ENCODE results near the gene USH2A.
"Not testable (repeated sequence)": the region's sequence is repeated elsewhere in the genome, so short reads cannot be mapped to it uniquely, and the experiment has no call there.

Gene USH2A

DNA sequence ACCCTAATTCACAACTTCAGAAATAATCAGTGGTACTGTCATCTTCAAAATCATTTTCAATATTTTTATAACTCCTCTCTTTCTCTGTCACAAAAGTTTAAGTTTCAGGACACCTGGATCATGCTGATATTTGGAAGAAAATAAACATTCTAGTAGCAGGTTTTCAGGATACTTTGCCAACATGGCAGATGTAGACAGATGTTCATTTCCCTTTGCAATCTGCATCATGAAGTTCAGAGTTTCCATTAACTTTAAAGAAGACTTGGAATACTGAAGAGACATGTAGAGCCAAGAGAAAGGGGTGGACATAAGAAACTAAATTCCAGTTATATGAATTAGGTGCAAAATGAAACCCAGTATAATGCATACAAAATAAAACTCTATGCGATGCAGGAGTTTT lies 218.1 kb downstream of the USH2A start:
- no peak for DNase-seq (ENCODE audit: low read depth, low spot score)

DNA sequence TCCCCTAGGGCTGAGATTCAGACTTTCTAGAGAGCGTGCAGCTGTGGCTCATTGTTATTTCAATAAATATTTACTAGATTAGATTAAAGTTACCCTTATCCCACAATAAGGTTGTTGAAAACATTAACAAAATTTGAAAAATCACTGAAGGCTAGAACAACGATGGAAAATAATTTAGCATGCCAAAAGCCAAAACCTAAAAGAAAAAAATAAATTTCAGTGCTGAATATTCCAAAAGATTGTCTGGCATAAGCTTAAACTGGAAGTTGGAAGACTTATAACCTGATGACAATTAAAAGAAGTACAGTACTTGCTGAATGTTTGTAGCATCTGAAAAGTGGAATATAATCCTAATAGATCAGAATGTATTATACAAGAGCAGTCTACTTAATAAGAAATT lies 221.3 kb downstream of the USH2A start:
- DNase-seq (ENCODE audit: low read depth, low spot score): no peak

DNA sequence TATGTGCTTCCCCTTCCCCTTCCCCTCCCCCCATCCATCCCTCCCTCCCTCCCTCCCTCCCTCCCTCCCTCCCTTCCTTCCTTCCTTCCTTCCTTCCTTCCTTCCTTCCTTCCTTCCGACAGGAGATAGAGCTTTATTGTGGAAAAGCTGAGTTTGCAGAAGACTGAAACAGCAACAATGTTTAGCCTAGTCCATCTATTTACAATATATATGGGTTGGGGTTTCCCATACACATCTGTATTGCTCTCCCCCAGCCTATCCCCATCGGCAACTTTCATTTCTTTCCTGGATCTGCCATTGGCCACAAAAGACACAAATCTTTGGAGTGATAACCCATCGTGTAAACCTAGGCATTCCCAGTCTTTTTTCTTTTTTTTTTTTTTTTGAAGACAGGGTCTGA lies 222.3 kb downstream of the USH2A start:
- DNase-seq (ENCODE audit: low read depth, low spot score): no peak

DNA sequence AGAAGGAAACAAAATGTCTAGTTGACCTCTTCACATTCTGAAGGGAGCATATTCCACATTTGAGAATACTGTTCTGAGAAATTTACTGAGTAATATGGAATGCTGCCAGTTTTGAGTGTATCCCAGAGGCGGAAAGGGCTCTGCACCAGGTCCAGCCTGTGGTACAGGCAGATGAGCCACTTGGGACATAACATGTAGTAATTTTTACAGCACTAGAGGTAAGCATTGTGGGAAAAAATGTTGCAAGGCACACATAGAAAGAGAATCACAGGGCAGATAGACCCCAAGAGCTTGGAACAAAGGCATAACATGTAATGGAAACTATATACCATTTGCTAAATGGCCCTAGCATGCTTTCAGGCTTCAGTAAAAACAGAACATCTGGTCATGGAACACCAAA lies 228.5 kb downstream of the USH2A start:
- no peak for DNase-seq (ENCODE audit: low read depth, low spot score)

DNA sequence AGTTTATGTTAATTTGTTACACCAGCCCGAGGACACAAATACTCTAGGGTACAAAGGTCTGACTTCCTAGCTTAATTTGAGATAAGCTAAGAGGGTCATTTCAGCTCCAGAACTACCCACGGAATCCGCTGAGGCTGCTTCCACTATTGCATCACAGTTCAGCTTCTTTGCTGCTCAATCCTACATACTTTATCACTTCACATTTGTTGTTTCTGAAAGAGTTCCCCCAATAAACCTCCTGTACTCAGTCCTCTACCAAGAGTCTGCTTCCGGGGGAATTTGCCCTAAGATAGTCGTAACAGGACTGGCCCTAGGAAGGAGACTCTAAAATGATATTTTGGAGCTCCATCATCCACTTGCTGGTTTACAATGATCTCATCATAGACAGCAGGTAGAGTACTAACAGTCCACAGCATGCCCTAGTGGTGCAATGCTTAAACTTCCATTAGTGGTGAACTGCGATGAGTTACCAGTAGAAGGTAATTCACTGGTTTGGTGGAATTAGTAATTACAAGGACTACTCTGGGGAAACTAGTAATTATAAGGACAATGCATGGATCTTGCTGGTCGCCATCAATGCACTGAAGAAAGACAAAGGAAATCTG lies 229.3 kb downstream of the USH2A start:
- DNase-seq (ENCODE audit: low read depth, low spot score): no peak

DNA sequence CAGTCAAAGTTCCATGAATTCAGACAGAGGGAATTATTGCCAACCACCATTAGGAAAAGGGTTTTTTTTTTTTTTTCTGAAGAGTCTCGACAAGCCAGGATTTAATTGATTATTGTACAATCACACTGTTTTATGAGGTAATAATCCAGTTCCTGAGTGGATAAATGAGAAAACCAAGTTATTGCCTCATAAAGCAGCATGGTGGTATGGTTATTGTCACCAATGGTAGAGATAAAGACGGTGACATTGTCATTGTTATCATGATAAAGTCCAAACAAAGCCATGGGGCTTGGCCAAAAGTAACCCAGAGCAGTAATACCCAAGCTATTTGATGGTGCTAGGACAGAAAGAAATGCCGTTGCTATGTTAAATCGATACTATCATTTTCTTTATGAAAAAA lies 232.8 kb downstream of the USH2A start:
- DNase-seq (ENCODE audit: low read depth, low spot score): no peak

DNA sequence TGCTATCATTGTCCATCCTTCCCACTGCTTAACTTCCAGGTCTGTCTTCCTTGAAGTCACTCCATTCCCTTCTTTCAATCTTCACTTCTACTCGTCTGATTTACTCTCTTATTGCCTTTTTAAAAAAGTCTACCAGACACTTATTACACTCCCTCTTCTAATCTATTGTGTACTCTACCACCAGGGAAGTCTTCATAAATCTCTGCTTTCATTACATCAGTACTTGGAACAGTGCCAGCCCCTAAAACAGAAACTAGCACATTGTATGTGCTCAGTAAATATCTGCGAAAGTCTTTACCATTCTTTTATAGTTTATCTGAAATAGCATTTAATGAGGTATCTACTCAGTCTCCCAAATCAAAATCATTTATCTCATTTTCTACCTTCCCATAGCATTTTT lies 236.4 kb downstream of the USH2A start:
- DNase-seq (ENCODE audit: low read depth, low spot score): no peak

DNA sequence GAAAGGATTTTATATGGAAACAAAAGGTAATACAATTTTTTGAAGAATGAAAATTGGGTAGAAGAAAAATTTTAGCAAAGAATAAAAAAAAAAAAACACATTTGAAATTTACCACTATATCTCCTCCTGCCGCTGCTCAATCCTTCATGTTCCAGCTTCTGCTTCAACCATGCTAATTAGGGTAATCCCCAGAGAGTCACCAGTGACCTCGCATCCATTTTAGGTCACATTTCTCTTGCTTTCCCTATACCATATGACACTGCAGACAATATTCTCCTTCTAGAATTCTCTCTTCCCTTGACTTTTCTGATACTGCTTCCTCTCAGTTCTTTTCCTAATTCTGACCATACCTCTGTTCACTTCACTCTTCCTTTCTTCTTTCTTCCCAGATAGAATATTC lies 237.1 kb downstream of the USH2A start:
- DNase-seq (ENCODE audit: low read depth, low spot score): no peak

DNA sequence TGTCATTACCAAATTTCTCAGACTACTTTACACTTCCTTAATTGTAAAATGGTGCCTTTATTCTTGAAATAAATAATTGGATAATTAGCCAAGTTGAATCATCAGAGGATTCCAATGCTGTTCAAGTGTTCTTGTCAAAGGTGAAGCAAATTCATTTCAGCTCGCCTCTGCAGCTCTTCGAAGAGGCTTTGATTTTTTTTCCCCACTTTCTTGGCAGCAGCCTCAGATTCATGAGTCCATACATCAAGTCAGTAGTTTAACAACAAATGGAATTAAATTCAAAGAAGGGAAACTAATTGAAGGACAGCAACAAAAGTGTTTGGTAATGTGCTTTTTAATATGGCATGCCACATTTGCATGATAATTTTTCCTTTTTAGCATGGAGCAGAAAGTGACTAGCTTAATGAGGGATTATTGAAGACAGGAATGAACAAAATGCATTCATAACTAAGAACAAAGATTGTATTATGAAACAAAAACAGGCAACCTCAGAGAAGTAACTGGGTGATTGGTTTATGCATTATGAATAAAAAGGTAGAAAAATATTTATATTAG lies 239.0 kb downstream of the USH2A start:
- no peak for DNase-seq (ENCODE audit: low read depth, low spot score)

DNA sequence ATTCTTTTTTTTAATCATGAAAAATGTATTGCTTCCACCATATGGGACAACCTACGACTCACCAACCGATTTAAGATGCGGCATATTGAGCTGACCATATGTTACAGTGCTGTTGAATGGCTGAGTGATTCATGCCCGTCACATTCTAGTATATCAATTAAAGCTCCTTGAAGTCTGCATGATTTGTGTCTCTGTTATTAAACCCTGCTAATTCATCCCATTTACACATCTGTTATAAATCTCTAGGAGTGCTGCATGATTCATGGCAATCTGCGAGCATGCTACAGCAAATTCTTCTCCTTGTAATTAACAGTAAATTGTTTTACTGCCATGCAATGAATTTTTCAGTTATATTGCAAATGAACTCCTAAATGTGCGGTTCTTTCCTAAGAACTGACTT lies 239.8 kb downstream of the USH2A start:
- no peak for DNase-seq (ENCODE audit: low read depth, low spot score)

DNA sequence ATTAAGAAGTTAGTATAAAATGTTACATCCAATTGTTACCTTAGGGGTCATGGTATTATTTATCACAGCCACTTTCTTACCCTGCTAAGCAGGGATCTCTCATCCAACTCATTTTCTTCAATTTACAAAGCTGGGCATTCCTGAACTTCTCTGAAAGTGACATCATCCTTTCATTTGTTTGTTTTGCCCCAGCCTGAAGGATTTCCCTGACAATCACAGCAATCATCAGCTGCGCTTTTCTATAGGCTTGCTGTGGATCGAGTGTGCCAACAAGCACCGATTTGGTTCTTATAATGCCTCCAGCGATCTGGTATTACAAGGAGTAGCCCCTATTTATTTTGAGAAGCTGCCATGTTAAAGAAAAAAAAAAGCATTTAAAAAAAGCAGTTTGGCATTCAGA lies 240.2 kb downstream of the USH2A start:
- no peak for DNase-seq (ENCODE audit: low read depth, low spot score)

DNA sequence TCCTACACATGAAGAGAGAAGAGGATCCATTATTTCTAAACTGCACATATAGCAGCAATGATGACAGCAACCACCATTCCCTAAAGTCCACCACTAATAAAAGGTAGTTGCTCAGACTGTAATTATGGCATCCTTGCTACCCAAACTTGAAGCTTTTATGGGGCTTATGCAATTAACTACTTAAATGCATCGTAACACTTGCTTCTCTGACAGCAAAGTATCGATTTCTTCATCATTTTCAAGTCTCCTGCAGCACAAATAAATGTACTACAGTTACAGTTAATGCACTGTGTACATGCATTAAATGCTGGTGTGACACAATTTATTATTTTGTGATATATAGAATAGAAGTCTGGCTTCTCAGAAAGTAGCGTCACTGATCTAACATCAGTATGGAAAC lies 241.7 kb downstream of the USH2A start:
- DNase-seq (ENCODE audit: low read depth, low spot score): no peak

DNA sequence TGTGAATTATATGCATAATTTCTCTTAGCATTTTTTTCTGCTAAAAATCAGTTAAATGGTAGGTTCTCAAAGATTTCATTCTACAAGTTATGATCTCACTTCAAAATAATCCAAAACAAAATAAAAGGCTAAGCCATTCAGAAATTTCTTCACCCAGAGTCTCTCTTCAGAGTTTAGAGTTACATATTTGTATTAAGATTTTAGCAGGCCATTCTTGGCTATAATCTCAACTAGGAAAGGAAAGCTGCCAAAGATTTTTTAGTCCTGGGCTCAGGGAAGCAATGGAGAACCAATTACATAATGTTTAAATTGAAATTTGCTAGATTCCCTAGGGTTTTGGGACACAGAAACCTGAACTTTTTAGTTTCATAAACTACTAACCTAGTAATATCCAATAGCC lies 245.0 kb downstream of the USH2A start:
- DNase-seq (ENCODE audit: low read depth, low spot score): no peak

DNA sequence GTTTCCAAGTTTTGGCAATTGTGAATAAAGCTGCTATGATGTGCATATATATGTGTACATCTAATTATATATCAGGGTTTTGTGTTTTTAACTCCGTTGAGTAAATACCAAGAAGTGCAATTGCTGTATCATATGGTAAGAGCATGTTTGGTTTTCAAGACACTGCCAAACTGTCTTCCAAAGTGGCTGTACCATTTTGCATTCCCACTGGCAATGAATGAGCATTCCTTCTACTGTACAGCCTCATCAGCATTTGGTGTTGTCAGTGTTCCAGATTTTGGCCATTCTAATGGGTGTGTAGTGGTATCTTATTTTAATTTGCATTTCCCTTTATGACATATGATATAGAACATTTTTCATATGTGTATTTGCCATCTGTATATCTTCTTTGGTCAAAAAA lies 246.3 kb downstream of the USH2A start:
- no peak for DNase-seq (ENCODE audit: low read depth, low spot score)

DNA sequence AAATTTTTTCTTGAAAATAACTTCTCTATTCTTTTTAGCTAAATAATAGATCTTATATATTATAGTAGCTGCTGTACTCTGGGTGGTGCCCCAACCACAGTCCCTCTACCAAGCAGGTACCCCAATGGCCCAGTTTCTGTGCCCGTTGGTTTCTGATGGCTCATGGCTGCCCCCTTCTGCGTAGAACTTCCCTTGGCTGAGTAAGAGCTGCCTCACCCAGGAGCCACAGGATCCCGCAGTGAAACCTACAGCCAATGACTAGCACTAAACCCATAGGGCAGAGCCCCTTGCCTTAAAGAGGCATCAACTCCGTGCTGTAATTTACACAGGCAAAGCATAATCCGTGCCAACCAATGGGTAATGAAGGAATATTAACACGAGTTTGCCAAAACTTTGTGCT lies 247.5 kb downstream of the USH2A start:
- DNase-seq (ENCODE audit: low read depth, low spot score): no peak

DNA sequence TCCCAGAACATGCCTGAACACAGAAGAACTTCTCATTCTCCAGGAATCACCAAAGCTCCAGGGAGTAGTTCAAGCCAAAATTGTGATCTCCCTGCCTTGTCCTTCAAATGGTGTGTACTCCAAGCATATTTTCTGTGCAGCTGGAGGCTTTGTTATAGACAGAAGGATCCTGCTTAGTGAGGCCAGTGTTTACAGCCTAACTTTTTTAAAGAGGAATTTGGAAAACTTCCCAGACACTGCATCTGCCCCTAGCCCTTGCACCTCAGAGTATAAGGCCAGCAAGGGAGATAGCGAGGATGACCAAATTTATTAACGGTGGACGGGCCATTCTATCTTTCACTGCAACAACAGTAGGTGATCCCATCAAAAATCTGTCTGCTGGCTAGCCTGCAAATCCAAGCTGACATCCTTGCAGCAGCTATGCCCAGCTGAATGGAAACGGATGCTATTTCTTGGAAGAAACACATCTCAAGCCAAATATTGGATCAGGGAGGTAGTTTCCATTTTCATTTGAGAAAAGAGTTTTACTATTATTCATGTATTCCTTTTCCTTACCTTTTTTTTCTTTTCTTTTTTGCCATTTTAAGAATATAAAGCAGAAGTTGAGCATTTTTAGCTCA lies 249.8 kb downstream of the USH2A start:
- DNase-seq (ENCODE audit: low read depth, low spot score): no peak

DNA sequence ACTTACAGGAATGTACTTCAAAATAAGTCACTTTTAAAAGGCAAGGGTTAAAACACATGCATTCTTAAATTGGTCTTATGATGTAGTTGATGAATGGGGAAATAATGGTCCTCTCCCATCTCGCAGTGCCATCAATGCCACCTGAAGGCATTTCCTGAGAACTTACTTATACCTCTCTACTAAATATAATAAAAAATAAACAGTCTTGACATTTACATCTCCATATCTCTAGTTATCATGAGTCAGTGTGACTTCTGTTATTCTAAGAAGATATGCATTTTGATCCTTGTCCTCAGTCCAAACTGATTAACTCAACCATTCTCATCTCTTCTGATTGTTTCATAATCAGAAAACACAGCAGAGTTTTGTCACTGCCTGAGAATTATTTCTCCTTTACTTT lies 253.9 kb downstream of the USH2A start:
- DNase-seq (ENCODE audit: low read depth, low spot score): no peak

DNA sequence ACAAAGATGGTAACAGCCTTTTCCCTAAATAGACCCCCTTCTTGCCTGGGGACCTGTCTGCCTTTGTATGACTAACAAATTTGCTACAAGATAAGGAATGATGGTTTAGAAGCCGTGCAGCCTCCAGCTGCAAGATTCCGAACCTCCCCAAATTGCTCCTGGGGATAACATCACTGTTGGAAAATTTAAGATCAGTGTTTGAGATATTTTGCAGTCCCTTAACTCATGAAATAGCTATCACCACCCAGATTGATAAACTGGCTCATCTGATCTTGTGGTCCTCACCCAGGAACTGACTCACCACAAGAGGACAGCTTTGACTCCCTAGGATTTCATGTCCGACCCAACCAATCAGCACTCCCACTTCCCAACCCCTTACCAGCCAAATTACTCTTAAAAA lies 254.7 kb downstream of the USH2A start:
- no peak for DNase-seq (ENCODE audit: low read depth, low spot score)

DNA sequence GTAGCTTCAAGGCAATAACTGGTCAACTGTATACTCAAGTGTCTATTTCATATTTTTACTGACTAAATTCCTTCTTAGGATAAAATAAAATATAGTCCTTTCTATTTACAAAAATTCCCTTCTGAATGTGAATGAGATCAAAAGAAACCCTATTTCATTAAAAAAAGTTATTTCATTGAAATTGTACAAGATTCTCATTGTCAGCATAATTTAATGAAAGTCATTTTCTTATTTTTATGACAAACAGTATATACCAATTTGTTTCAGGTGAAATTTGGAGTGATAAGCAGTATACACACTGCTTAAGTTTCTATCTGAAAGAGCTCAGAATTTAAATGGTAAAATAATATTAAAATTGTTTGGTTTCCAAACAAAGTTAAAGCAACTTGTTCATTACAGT lies 269.2 kb downstream of the USH2A start:
- DNase-seq (ENCODE audit: low read depth, low spot score): no peak

DNA sequence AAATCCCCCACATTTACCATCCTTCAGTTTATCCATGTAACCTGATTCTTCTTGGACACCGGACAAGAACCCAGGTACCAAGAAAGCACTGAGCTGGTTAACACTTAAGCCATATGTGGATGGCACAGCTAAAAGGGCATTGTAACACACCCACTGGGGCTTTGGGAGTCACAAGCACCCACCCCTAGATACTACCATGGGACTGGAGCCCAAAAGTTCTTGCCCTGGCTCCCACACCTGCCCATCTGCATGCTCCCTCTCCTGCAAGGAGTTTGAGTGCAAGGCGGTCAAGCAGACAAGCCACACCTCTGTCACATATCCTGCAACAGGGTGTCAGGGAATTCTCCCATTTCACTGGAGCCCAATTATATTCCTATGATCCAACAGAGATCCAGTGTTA lies 270.1 kb downstream of the USH2A start:
- DNase-seq (ENCODE audit: low read depth, low spot score): no peak

DNA sequence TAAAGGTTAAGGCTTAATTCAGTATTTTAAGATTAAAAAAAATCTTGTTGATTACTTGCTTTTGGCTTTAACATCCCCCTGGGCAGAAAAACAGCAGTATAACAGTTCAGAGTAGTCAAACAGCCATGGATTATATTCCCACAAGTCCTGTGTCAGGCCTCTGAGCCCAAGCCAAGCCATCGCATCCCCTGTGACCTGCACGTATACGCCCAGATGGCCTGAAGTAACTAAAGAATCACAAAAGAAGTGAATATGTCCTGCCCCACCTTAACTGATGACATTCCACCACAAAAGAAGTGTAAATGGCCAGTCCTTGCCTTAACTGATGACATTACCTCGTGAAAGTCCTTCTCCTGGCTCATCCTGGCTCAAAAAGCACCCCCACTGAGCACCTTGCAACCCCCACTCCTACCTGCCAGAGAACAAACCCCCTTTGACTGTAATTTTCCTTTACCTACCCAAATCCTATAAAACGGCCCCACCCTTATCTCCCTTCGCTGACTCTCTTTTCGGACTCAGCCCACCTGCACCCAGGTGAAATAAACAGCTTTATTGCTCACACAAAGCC lies 277.7 kb downstream of the USH2A start:
- DNase-seq (ENCODE audit: low read depth, low spot score): not testable (repeated sequence)

DNA sequence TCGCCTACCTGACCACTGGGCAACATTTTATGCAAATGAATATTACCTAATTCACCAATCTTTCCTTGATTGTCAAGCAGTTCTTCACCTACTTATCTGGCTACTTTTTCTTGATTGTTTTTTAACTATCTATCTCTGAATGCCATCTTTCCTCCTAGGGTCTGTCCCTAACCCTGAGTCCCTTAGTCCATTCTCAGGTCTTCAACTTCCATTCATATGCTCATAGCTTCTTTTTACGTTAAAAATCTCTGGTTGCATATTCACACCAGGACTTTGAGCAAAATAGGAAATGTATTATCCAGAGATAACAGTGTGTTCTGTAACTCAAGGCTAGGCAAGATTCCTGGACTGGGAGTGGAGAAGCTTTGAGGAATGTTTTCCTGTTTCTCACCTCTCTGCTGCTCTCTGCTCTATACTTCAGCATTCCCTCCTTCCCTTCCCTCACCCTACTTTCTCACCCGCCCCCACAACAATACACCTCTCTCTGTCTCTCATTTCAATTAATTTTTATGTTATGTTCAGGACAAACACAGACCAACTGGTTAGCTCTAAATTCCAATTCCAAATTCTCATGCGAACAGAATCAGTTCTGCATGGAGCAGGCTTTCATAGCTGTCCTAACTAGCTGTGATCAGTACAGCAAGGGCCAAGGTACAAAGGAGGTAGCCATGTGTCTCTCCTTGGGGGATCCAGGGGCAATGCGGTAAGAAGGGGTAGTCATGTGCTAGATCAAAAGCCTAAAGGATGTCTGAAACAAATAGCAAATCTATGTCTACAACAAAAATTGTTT lies 278.4 kb downstream of the USH2A start:
- no peak for DNase-seq (ENCODE audit: low read depth, low spot score)

DNA sequence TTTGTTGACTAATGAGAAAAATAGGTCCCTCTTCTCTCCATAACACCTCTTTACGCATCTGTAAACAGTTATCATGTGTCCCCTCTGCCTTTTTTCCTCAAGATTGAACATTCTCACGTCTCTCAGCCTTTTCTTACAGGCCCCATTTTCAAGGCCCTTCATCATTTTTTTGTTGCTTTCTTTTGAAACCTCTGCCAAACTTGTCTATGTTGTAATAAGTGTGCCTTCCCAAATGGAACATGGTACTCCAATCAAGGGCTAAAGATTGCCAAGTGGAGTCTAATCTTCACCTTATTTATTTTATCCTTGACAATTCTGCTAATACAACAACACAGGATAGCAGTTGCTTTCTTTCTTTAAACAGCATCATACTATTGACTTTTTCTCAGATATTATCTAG lies 280.3 kb downstream of the USH2A start:
- DNase-seq (ENCODE audit: low read depth, low spot score): no peak
